A673 (cell line): Measurements from ENCODE around the gene FOXK1. TPM values are rescaled to one million over a fixed set of nuclear protein-coding genes. Genes with fewer than 3 reads are reported as not detected.

ENCODE experiments used
- BruUV-seq: library from RNA; stranded (reverse); fragments of 400-500 nt; replicated peaks from 2 replicates; lab custom pipeline; 2021; lab: Mats Ljungman, UMichigan
- CTCF ChIA-PET: fragments of 300-600 bp; sonication (Branson Sonifier 250); formaldehyde crosslinking; loops from one replicate; lab custom pipeline; 2022; ENCODE audit warnings: antibody characterized with exemption; lab: Charles Lee
- POLR2A ChIA-PET: fragments of 300-600 bp; sonication (Branson Sonifier 250); formaldehyde crosslinking; loops from one replicate; lab custom pipeline; 2022; ENCODE audit warnings: antibody characterized with exemption; ENCODE audit not compliant: low non-redundant PET; lab: Charles Lee
- DNase-seq: peaks from one replicate; pipeline ENCODE4 v3.0.0-alpha.2; 2015; ENCODE audit warnings: low spot score
- H3K27ac ChIP-seq: fragments of 200-600 bp; sonication (generic); 2 replicates; pipeline ENCODE4 v1.5.1; 2016; ENCODE audit warnings: mixed run types, low read depth, mild to moderate bottlenecking, mixed read lengths, antibody characterized with exemption, low read length; ENCODE audit not compliant: poor library complexity, severe bottlenecking
- H3K27me3 ChIP-seq: fragments of 200-600 bp; sonication (generic); replicated peaks from 2 replicates; pipeline ENCODE4 v1.6.1; 2017; ENCODE audit warnings: mixed run types, low read depth, mild to moderate bottlenecking, mixed read lengths, antibody characterized with exemption, low read length; ENCODE audit not compliant: insufficient read depth, poor library complexity
- H3K36me3 ChIP-seq: fragments of 200-600 bp; sonication (generic); 2 replicates; pipeline ENCODE4 v1.6.1; 2016; ENCODE audit warnings: mixed run types, mild to moderate bottlenecking, mixed read lengths, antibody characterized with exemption, low read length; ENCODE audit not compliant: insufficient read depth, poor library complexity, severe bottlenecking
- H3K4me1 ChIP-seq: fragments of 200-600 bp; sonication (generic); 2 replicates; pipeline ENCODE4 v1.6.1; 2017; ENCODE audit warnings: mixed run types, mild to moderate bottlenecking, mixed read lengths, antibody characterized with exemption, low read length; ENCODE audit not compliant: insufficient read depth, poor library complexity, severe bottlenecking
- H3K4me3 ChIP-seq: fragments of 200-600 bp; sonication (generic); 2 replicates; pipeline ENCODE4 v1.5.1; 2016; ENCODE audit warnings: low read depth, mixed run types, mild to moderate bottlenecking, mixed read lengths, low read length; ENCODE audit not compliant: poor library complexity, severe bottlenecking
- H3K9me3 ChIP-seq: fragments of 200-600 bp; sonication (generic); 2 replicates; pipeline ENCODE4 v1.6.1; 2016; ENCODE audit warnings: mixed run types, low read depth, mild to moderate bottlenecking, mixed read lengths, antibody characterized with exemption, low read length; ENCODE audit not compliant: poor library complexity, severe bottlenecking
- EZH2 ChIP-seq: fragments of 200-600 bp; sonication (generic); IDR thresholded peaks from 2 replicates; pipeline ENCODE4 v1.6.1; 2017; ENCODE audit warnings: borderline replicate concordance, low read depth, mild to moderate bottlenecking, mixed read lengths, antibody characterized with exemption, low read length; ENCODE audit not compliant: poor library complexity, severe bottlenecking
- intact Hi-C: fragments of 100-400 bp; cut with micrococcal nuclease; formaldehyde crosslinking; loops from one replicate; pipeline ENCODE4 v1.10.0; 2022; ENCODE audit not compliant: unreplicated experiment
- total RNA-seq: library from RNA; stranded (reverse); gene quantifications from 2 replicates; pipeline ENCODE4 v1.2.3, GENCODE V29; 2021
- TF ChIP-seq, protein P1 (sequence below): fragments of 300-800, 200-600 bp; sonication (generic); conservative IDR thresholded peaks from 2 replicates; pipeline ENCODE4 v1.5.1; 2017; ENCODE audit warnings: low read depth, mild to moderate bottlenecking, antibody characterized with exemption, low read length, moderate library complexity, mixed read lengths

Gene FOXK1
- total RNA-seq, 1 experiment from 2014 or later, result 43.8 TPM

DNA sequence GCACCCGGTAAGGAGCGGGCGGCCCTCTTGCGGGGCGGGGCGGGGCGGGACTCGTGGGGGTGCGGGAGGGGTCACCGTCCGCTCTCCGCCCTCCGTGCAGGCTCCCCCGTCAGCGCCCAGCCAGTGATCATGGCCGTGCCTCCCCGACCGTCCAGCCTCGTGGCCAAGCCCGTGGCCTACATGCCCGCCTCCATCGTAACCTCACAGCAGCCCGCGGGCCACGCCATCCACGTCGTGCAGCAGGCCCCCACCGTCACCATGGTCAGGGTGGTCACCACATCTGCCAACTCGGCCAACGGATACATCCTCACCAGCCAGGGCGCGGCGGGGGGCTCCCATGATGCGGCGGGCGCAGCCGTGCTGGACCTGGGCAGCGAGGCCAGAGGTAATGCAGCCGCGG, 77.1 kb downstream of the FOXK1 start:
- Histone ChIP-seq H3K9me3 (no peaks in the 10 kb centered on the region), H3K4me3 (no peak overlapping the region), H3K27me3 (no peaks in the 10 kb centered on the region), H3K36me3 (peaks cover 61% of the 10 kb centered on the region), H3K27ac (no peak overlapping the region), H3K4me1 (no peaks in the 10 kb centered on the region)
- no peak for DNase-seq
- no TSS peak for BruUV-seq
- ChIA-PET CTCF (interaction anchor here (0.5 kb wide), 1 partner anchor 26 kb away, joined by 3 read pairs; no protein-coding TSS in a partner anchor), POLR2A (no interaction called here)
- intact Hi-C loops, result no loop called here
- TF ChIP-seq EZH2, result no peak
- TF ChIP-seq, protein P1, sequence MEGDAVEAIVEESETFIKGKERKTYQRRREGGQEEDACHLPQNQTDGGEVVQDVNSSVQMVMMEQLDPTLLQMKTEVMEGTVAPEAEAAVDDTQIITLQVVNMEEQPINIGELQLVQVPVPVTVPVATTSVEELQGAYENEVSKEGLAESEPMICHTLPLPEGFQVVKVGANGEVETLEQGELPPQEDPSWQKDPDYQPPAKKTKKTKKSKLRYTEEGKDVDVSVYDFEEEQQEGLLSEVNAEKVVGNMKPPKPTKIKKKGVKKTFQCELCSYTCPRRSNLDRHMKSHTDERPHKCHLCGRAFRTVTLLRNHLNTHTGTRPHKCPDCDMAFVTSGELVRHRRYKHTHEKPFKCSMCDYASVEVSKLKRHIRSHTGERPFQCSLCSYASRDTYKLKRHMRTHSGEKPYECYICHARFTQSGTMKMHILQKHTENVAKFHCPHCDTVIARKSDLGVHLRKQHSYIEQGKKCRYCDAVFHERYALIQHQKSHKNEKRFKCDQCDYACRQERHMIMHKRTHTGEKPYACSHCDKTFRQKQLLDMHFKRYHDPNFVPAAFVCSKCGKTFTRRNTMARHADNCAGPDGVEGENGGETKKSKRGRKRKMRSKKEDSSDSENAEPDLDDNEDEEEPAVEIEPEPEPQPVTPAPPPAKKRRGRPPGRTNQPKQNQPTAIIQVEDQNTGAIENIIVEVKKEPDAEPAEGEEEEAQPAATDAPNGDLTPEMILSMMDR, result no peak

DNA sequence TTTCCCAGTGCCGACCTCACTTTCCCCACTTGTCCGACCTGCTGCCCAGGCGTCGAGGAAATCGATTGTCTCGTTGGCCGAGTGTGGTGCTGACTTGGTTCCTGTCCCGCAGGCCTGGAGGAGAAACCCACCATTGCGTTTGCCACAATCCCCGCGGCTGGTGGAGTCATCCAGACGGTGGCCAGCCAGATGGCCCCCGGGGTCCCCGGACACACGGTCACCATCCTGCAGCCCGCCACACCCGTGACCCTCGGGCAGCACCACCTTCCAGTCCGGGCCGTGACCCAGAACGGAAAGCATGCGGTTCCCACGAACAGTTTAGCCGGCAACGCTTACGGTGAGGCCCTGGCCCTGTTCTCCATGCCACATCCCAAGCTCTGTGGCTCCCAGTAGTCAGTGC, 78.9 kb downstream of the FOXK1 start:
- CTCF ChIA-PET, result no interaction called here

DNA sequence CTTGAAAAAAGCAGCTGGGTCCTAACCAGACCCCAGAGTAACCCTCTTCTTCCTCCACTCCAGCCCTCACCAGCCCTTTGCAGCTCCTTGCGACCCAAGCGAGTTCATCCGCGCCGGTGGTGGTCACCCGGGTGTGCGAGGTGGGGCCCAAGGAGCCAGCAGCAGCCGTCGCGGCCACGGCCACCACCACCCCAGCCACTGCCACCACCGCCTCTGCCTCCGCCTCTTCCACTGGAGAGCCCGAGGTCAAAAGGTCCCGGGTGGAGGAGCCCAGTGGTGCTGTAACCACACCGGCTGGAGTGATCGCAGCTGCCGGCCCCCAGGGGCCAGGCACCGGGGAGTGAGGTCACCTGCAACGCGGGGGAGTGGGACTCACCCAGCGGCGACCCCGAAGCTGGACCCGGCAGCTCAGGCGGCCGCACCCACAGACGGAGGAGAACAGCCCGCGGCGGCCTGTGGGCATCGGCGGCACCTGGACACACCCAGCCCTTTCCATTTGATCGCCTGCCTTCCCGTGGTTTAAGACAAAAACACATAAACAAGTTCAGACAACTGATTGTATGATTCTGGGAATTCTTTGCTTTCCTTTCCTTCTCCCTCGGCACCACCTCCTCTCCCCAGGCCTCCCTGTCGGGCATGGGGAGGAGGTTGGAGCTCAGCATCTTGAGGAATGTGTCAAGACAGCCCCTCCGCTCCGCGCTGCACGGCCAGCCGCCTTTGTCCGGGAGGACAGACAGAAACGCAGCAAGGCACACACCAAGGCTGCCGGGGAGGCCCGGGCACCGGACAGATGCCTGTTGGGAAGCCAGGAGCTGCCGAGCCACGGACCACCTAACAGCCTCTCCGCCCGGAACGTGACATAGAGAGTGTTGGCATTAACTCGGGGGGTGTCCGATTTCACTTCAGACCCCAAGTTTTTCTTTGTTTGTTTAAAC, 80.3 kb downstream of the FOXK1 start:
- CTCF ChIA-PET, result no interaction called here
- intact Hi-C loops, result no loop called here
- DNase-seq, result no peak
- no peak for TF ChIP-seq EZH2
- TF ChIP-seq, protein P1, result no peak
- no peak overlapping the region for H3K4me3 ChIP-seq
- no peak overlapping the region for H3K27ac ChIP-seq
- H3K36me3 ChIP-seq, result peaks cover 39% of the 10 kb centered on the region
- H3K27me3 ChIP-seq, result no peaks in the 10 kb centered on the region
- no peaks in the 10 kb centered on the region for H3K9me3 ChIP-seq
- POLR2A ChIA-PET, result no interaction called here
- no peaks in the 10 kb centered on the region for H3K4me1 ChIP-seq
- BruUV-seq, result no TSS peak

More for the DNA sequence above, 78.9 kb downstream of the FOXK1 start:
- TF ChIP-seq, protein P1, result no peak
- no peak for TF ChIP-seq EZH2
- DNase-seq, result no peak
- Histone ChIP-seq H3K4me3 (no peak overlapping the region), H3K4me1 (no peaks in the 10 kb centered on the region), H3K36me3 (peaks cover 46% of the 10 kb centered on the region), H3K27me3 (no peaks in the 10 kb centered on the region), H3K9me3 (no peaks in the 10 kb centered on the region), H3K27ac (no peak overlapping the region)
- intact Hi-C loops, result no loop called here
- no TSS peak for BruUV-seq
- POLR2A ChIA-PET, result no interaction called here
